ENCODE results near the gene HES7.

HES7 gene

DNA sequence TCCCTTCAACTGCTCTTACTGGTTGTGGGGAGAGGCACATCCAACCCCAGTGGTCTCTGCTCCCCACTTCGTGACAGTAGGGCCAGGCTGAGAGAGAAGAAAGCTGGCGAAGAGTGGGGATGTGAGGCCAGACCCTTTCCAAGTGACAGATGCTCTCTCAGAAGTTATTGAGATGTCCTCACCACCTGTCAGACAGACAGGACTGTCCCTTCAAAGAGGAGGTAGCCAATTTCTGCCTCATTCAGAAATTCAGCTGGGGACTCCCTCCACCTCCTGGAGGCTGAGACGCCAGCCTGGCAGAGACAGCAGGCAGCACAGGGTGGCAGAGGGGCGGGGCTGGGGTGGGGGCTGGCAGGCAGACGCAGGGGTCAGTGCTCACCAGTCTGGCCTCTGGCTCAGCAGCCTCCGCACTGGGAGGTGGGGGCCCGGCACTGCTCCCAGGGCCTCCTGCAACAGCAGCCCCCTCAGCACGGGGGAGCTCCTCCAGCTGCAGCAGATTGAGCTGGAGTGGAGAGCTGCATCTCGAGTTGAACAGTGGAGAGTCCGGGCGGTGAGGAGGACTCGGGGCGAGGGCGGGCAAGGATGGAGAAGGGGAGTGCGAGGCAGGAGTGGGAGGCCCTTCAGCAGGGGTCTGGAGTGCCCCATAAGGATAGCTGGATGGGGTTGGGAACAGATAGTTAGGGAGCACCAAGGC, 19.1 kb upstream of the HES7 start:
- no peak for FAIRE-seq

DNA sequence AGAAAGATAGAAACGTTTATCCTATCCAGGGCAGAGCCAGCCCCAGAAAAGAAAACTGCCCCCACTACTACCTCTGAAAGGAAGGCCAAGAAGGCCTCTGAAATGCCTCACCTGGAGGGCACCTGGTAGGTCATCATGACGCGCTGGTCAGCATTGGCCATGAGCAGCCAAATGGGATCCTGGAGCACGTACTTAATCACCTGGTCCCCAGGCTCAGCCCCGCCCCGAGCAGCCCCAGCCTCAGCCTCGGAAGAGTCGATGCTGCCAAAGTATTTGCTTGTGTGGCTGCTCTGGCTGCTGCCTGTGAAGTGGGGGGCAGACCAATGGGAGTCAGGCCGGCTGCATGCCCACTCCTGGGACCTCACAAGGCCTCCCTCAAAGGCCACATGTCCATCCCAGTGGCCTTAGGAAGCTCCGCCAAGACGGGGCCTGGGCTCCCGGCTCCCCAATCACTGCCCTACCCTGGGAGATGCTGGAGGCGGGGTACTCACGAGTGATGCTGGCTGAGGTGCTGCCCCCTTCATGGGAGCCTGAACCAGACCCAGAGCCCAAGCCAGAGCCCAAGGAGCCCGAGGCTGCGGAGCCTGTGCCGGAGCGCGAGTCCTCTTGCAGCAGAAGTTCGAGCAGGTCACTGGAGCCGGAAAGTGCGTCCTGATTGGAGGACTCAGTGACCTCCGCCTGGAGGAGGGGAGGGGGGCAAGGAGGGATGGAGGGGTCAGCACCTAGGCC, 18.4 kb upstream of the HES7 start:
- FAIRE-seq: no peak

DNA sequence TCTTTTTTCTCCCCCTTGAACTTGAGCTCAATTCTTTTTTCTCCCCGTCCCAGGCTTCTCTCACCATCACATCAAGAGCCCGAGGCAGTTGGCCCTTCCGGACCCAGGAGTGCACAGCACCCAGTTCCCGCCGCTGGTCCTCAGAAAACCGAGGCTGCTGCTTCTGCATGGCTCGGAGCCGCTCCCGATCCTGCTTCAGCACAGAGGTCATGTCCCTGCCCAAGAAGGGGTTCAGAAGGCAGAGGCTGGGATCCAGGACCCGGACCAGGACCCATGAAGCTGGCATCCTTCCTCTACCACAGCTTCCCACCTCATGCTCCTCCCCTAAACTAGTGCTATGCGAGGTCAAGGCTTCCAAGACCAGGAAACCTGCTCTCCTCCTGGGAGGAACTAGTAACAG, 17.8 kb upstream of the HES7 start:
- no peak for FAIRE-seq

- no peak for FAIRE-seq
These were observed 17.1 kb upstream of the HES7 start for GRCh38 chr17:8141045-8141444.

- FAIRE-seq: no peak
These were observed 16.4 kb upstream of the HES7 start for GRCh38 chr17:8140065-8141029.

DNA sequence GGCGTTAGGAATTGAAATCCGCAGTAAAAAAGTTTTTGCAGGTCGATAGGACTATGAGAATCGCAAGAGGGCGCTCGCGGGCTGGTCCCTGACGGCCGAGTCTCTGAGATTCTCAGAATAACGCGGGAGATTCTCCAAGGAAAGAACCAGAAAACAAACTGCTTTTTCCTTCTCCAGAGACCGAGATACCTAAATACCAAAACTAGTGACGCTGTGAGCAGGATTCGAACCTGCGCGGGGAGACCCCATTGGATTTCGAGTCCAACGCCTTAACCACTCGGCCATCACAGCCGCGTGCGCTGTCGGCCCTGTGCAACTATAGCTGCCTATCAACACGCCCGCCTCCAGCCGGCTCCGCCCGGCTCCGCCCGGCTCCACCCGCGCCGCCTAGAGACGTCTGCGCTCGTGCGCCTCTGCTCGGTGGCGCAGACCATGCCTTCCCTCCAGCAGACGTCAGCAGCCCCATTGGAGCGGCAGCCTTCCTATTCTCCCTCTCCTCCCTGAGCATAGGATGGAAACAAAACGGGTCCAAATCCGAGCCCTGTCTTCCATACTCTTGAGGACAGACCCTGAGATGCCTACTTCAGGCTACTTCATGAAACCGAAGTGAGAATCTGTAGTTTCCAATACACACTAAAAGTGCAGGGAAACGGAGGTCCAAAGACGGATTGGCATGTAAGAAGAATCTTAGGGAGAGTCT, 14.9 kb upstream of the HES7 start:
- peak; percentile 97 for FAIRE-seq

GRCh38 chr17:8138374-8138671, 14.4 kb upstream of the HES7 start:
- FAIRE-seq: no peak

DNA sequence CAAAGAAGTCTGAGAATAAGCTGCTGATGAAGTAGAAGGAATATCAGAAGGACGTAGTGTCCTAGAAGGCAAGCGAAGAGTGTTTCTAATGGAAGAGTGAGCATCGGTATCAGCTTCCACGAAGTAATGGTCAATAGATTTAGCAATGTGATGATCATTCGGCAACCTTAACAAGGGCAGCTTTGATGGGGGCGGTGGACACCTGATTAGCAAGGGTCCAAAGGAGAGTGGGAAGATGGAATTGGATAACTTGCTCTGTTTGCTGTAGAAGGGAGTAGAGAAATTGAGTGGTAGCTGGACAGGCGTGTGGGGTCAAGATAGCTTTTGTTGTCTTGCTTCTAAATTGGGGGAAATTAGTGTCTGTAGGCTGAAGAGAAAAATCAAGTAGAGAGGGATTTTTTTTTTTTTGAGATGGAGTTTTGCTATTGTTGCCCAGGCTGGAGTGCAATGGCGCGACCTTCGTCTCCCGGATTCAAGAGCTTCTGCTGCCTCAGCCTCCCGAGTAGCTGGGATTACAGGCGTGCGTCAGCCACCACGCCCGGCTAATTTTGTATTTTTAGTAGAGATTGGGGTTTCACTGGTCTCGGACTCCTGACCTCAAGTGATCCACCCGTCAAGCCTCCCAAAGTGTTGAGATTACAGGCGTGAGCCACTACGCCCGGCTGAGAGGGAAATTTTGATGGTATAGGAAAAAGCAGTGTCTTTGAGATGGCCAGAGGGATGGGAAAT, 13.9 kb upstream of the HES7 start:
- FAIRE-seq: no peak

DNA sequence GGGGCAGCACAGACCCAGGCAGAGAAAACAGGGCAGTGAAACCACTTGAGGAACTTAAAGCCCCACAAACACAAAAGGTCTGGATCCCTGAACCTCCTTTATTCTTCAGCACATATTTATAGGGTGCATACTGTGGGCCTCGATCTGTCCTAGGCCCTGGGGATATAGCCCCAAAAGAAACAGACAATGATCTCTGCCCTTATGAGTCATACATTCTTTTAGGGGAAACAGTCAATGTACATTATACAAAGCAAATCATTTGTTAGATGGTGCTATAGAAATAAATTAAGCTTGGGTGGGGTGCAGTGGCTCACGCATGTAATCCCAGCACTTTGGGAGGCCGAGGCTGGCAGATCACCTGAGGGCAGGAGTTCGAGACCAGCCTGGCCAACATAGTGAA, 10.0 kb upstream of the HES7 start:
- no peak for FAIRE-seq

GRCh38 chr17:8133399-8133798, 9.5 kb upstream of the HES7 start:
- no peak for FAIRE-seq

- FAIRE-seq: no peak
These were observed 8.0 kb upstream of the HES7 start for GRCh38 chr17:8131844-8132441.

- FAIRE-seq: no peak
These were observed 4.3 kb upstream of the HES7 start for GRCh38 chr17:8128125-8128784.

DNA sequence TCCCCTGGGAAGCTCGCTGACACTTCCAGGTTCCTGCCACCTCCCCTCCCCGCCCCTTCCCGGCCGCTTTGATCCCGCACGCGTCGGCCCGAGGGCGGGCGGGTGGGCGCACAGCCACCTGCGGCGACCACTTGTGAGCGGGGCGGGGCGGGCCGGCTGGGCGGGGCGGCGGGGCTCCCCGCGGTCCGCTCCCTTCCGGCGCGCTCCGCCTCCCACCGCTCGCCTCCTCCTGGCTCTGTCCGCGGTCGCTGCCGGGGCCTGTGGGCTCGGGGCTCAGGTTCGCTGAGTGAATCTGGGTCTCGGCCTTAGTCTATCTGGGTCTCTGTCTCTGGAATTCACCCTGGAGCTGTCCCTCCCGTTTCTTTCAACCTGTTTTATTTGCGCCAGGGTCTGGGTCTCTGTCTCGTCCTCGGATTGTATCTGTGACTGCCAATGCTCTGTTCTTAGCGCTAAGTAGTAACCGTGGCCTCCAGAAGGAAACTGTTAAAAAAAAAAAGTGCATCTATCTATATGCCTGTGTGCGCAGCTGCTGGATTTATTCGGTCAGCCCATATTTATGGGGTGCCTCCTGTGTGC, 2.7 kb upstream of the HES7 start:
- FAIRE-seq: no peak

DNA sequence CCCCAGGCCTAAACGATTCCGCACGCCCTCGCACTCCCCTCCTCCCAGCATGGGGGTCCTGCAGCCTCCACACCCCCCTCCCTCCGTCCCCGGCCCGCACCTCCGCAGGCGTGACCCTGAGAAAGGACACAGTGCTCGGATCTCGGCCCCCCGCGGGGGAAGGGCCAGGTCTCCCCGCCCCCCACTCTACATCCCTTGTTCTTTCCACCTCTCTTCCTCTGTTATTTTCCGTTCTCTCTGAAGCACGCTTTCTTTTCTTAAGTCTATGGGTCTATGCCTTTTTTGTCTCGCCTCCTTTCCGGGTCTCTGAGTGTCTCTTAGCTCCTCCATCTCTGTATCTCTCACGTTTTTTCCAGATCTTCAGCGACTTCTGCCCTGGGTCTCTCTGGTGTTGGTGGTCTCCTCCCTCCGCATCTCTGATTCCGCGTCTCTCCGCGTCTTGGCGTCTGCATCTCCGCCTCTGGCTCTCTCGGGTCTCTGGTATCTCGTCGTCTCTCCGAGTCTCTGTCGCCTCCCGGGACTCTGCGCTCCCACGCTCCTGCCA, 2.1 kb upstream of the HES7 start:
- FAIRE-seq: no peak

DNA sequence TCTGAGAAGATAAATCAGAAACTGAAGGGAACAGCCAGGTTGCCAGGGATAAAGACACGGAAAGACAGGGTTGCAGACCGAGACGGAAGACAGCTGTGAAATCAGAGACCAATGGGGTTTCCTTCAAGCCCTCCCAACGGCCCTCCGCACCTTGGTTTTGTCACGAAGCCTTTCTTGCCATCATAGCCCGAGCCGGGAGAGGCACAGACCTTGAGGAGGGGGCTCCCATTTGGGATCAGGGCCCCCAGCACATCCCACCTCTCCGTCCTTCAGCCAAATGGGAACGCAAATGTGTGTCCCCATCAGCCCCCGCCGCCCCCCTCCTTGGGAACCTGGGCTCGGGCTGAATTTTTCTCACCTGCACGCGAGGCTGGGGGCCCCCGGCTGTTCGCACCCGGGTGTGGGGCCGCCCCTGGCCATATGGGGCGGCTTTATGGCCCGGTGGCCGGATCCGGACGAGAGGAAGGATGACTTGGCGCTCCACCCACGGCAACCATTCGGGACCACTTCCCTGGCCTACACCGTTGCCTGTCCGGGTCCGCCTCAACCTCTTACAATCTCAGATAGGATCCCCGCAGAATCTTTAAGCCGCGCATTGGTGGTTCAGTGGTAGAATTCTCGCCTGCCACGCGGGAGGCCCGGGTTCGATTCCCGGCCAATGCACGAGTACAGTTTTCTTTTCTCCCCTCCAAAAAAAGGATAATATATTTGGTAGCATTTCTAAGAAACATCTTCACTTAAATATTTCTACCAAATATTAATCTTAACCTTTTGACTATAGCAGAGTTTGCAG, 1.4 kb upstream of the HES7 start:
- FAIRE-seq: no peak

GRCh38 chr17:8124350-8125153, 646 bp upstream of the HES7 start:
- FAIRE-seq: no peak

DNA sequence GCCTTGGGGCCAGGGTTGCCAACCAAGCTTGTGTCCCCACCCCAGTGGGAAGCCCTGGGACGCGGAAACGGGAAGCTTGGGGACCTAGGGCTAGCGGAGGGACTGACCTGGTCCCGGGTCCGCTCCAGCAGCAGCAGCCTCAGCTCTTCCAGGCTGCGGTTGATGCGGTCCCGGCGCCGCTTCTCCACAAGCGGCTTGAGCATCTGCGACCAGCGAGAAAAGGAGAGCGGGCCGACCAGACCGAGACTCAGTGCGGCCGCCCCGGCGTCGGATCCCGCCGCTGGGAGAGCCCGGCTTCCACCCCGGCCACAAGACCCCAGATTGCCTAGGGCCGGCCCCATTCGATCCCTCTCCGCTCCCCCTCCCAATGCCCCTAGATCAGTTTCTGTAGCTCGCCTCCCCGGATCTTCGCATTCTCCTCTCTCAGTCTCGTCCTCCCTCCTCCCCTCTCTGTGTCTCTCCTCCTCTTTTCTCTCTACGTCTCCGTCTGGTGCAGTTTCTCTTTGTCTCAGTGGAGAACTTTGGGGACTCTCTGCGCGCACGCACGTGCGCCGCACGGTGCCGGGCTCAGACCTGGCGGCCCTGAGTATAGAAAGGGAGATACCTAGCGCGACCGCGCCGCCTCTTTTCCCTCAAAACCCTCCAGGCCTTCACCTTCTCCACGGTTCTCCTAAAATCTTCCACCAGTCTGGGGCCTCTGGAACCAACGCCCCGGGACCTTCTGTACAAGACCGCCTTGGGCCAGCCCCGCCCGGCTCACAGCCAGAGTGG, 797 bp downstream of the HES7 start:
- no peak for FAIRE-seq

GRCh38 chr17:8122422-8122923, 1.4 kb downstream of the HES7 start:
- no peak for FAIRE-seq
